ENCODE data around the gene CHRD.

The CHRD gene

DNA sequence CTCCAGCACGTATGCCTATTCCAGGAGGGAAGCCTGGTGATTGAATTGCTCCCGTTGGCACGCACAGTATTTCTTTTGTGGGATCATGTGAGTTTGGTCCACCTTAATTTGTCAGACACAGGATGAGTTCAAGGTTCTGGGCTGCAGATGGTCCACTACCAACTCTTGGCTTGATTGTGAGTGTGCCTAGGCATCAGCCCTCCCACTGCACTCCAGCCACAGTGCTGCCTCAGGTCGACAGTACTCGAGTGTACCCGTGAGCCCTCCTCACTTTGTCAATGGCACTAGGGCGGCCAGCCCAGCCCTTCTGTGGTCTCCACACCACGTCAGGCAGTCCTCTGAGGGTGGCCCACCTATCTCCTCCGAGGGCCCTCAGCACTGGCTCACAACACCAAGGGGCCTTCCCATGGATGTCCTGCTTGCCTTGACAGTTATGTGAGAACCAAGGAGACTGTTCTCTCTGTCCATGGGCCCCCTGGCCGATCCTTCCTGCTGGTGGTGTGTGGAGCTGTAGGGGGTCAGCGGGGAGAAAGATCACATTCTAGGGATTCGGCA is 30.2 kb downstream of the CHRD start:
- no peak for DNase-seq (ENCODE audit: insufficient read length, low spot score)
- TF ChIP-seq, protein P1, sequence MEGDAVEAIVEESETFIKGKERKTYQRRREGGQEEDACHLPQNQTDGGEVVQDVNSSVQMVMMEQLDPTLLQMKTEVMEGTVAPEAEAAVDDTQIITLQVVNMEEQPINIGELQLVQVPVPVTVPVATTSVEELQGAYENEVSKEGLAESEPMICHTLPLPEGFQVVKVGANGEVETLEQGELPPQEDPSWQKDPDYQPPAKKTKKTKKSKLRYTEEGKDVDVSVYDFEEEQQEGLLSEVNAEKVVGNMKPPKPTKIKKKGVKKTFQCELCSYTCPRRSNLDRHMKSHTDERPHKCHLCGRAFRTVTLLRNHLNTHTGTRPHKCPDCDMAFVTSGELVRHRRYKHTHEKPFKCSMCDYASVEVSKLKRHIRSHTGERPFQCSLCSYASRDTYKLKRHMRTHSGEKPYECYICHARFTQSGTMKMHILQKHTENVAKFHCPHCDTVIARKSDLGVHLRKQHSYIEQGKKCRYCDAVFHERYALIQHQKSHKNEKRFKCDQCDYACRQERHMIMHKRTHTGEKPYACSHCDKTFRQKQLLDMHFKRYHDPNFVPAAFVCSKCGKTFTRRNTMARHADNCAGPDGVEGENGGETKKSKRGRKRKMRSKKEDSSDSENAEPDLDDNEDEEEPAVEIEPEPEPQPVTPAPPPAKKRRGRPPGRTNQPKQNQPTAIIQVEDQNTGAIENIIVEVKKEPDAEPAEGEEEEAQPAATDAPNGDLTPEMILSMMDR (IDR thresholded peaks at IDR 0.05; ENCODE audit: insufficient read depth, missing control alignments) = no peak
- no peak for FAIRE-seq

DNA sequence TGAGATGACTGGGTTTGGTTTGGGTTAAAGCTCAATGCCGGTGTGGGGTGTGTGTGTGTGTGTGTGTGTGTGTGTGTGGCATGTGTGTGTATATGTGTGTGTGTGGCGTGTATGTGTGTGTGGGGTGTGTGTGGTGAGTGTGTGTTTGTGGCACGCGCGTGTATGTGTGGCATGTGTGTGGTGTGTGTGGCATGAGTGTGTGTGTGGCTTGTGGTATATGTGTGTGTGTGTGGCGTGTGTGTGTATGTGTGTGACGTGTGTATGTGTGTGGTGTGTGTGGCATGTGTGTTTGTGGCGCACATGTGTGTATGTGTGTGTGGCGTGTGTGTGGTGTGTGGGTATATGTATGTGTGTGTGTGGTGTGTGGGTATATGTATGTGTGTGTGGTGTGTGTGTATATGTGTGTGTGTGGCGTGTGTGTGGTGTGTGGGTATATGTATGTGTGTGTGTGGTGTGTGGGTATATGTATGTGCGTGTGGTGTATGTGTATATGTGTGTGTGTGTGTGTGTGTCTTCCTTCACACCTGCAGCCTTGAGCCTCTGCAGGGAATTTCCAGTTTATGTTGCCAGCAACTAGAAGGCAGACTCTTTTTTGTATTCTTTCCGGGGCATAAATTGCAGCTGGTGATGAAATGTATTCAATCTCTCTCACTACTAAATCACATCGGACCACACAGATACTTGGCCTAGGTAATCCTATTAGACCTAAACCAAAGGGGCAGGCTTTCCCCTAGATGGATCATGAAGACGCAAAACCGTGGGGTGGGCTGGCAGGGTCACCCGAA is 34.8 kb downstream of the CHRD start:
- FAIRE-seq (peak; percentile 69), DNase-seq (ENCODE audit: insufficient read length, low spot score) (no peak)
- TF ChIP-seq, protein P1 (IDR thresholded peaks at IDR 0.05; ENCODE audit: insufficient read depth, missing control alignments) = no peak

DNA sequence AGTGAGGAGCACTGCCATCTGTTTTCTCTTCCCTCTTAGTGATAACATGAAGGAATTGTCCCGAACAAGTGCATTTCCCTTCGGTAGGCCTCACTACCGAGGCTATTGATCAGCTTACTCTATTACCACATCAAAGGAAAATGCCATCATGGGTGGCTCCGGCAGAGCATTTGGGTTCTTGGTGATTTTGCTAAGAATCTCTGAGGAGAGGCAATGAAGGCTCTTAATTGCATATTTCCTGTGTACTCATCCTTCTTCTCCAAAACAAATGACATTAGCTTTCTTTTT is 35.3 kb downstream of the CHRD start:
- TF ChIP-seq, protein P1 (IDR thresholded peaks at IDR 0.05; ENCODE audit: insufficient read depth, missing control alignments) = no peak
- no peak for FAIRE-seq
- DNase-seq (ENCODE audit: insufficient read length, low spot score) = no peak

DNA sequence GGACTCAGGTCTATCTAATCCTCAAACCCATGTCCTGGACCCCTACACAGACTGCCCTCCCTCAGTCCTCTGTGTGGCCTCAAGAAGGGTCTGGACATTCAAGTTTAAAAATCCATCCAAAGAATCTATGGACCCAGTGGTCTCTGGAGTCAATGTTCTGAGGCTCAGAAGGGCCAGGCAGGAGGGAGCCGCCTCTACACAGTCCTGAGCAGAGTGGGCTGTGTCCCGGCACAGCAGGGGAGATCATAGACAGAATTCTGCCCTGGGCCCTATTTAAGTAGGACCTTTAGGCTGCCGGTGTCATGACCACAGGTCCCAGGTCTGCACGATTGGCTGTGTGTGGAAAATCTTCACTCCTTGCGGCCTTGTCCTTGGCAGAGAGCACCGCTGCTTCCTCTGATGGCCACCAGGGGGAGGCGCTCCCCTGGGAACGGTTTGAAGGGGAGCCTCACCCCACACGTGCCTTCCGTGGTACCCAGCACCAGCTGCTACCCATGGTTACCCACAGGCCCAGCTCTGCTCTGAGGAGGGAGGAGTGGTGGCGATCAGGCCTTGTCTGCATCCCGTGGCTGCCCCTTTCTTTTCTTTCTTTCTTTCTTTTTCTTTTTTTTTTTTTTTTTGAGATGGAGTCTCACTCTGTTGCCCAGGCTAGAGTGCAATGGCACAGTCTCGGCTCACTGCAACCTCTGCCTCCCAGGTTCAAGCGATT is 37.9 kb downstream of the CHRD start:
- FAIRE-seq (no peak), DNase-seq (ENCODE audit: insufficient read length, low spot score) (peak; percentile 31)
- TF ChIP-seq, protein P1 (IDR thresholded peaks at IDR 0.05; ENCODE audit: insufficient read depth, missing control alignments) = peak; percentile 77

DNA sequence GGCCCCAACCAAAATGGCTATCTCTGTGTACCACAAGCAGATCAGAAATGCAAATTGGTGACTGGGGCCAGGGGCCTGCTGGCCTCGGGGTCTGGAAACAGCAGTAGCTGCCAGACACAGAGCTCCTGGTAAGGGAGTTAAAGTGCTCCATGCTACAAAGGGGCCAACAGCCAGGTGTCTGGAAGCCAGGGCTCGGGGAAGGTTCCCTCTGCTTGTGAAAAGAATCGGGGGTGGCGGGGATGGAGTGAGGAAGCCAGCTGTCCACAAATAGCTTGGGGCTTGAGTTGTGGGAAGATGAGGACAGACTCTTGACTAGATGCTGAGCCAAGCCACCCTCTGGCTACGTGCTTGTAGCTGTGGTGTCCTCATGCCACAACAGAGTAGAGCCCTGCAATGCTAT is 39.3 kb downstream of the CHRD start:
- FAIRE-seq = no peak
- DNase-seq (ENCODE audit: insufficient read length, low spot score) = no peak
- TF ChIP-seq, protein P1 (IDR thresholded peaks at IDR 0.05; ENCODE audit: insufficient read depth, missing control alignments) = no peak

DNA sequence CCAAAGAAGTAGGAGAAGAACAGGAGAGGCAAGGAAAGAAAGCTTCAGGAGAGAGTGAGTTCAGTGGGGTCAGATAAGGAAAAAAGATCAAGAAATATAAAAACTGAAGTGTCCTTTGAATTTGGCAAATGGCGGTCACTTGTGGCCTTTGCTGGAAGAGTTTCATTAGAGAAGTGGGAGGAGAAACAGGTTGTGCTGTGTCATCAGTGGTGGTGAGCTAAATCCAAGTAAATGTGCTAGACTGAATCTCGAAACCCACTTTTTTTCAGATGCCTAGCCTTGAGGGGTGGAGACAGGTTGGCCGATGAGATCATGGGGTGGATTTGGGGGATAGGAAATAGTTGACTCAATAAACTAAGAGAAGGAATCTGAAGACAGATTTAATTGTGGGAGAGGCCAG is 43.7 kb downstream of the CHRD start:
- TF ChIP-seq, protein P1 (IDR thresholded peaks at IDR 0.05; ENCODE audit: insufficient read depth, missing control alignments) = no peak
- FAIRE-seq (no peak), DNase-seq (ENCODE audit: insufficient read length, low spot score) (no peak)

DNA sequence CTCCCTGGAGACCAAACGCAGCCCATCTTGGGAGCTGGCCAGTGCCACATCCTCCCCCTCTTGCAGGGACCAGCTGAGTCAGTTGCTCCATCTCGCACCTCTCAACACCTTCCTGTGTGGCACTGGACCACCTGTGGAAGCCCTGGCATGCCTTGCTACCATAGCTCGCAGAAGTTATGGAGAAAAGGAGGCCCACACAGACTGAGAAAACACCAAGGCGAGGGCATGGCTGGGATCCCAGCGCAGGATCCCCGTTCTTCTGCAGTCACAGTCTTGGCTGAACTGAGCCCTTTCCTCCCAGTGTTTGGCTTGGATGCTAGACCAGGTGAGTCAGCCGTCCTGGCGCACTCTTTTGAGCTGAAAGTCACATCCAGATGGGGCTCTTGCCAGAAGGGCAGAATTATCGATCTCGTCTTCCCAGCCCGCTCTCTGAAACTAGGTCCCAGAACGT is 46.9 kb downstream of the CHRD start:
- FAIRE-seq (no peak), DNase-seq (ENCODE audit: insufficient read length, low spot score) (no peak)
- TF ChIP-seq, protein P1 (IDR thresholded peaks at IDR 0.05; ENCODE audit: insufficient read depth, missing control alignments) = no peak

All from D721Med (cell line).